IMR-90 (cell line): ENCODE results near the gene NHEJ1. TPM values are rescaled to one million over a fixed set of nuclear protein-coding genes. Genes with fewer than 3 reads are reported as not detected.

ENCODE experiments used
- ATAC-seq: fragments of 200-7000 bp; cut with Tn5 transposase; 2 replicates; pipeline ENCODE4 v1.9.1; 2020; ENCODE audit warnings: low read depth, mild to moderate bottlenecking, moderate library complexity
- BruUV-seq: library from RNA; stranded (reverse); fragments of 400-500 nt; replicated peaks from 2 replicates; lab custom pipeline; 2021; lab: Mats Ljungman, UMichigan
- CTCF ChIA-PET: fragments of 300-600 bp; formaldehyde crosslinking; extraction: SDS; loops from one replicate; lab custom pipeline; 2021; ENCODE audit warnings: antibody characterized with exemption; lab: Yijun Ruan, JAX
- POLR2A ChIA-PET: fragments of 300-600 bp; sonication (Branson Sonifier 250); formaldehyde crosslinking; loops from one replicate; lab custom pipeline; 2022; ENCODE audit warnings: antibody characterized with exemption; ENCODE audit not compliant: unreplicated experiment; lab: Charles Lee
- DNase-seq: peaks from one replicate; pipeline ENCODE4 v3.0.0; 2013
- H2AFZ ChIP-seq: replicated peaks from 2 replicates; pipeline ENCODE3; 2013; ENCODE audit warnings: low read length, mild to moderate bottlenecking; ENCODE audit not compliant: poor library complexity
- H2AK5ac ChIP-seq: 2 replicates; pipeline ENCODE4 v1.6.1; 2013; ENCODE audit warnings: low read depth, low read length, inconsistent platforms
- H2AK9ac ChIP-seq: replicated peaks from 2 replicates; pipeline ENCODE3; 2013; ENCODE audit warnings: mild to moderate bottlenecking, low read depth, low read length, moderate library complexity; ENCODE audit not compliant: poor library complexity
- H2BK120ac ChIP-seq: 2 replicates; pipeline ENCODE4 v1.6.1; 2013; ENCODE audit warnings: low read depth, low read length, inconsistent platforms
- H2BK15ac ChIP-seq: 3 replicates; pipeline ENCODE4 v1.6.1; 2013; ENCODE audit warnings: low read depth, low read length, inconsistent platforms
- H2BK20ac ChIP-seq: 2 replicates; pipeline ENCODE4 v1.6.1; 2013; ENCODE audit warnings: low read depth, mild to moderate bottlenecking, inconsistent platforms, low read length, moderate library complexity
- H2BK5ac ChIP-seq: 2 replicates; pipeline ENCODE4 v1.6.1; 2013; ENCODE audit warnings: mild to moderate bottlenecking, low read depth, low read length, inconsistent platforms; ENCODE audit not compliant: poor library complexity, severe bottlenecking
- H3K14ac ChIP-seq: replicated peaks from 2 replicates; pipeline ENCODE4 v1.6.1; 2013; ENCODE audit warnings: low read depth, low read length, inconsistent platforms
- H3K18ac ChIP-seq: 2 replicates; pipeline ENCODE4 v1.6.1; 2013; ENCODE audit warnings: low read depth, low read length, control low read depth
- H3K23ac ChIP-seq: 2 replicates; pipeline ENCODE4 v1.6.1; 2013; ENCODE audit warnings: low read depth, low read length, inconsistent platforms
- H3K27ac ChIP-seq: 2 replicates; pipeline ENCODE4 v1.5.1; 2013; ENCODE audit warnings: mild to moderate bottlenecking, control low read depth, low read length; ENCODE audit not compliant: insufficient read depth
- H3K27me3 ChIP-seq: 2 replicates; pipeline ENCODE4 v1.6.1; 2013; ENCODE audit warnings: low read length; ENCODE audit not compliant: control insufficient read depth, insufficient read depth
- H3K36me3 ChIP-seq: 2 replicates; pipeline ENCODE4 v1.6.1; 2013; ENCODE audit warnings: low read length, mixed read lengths; ENCODE audit not compliant: control insufficient read depth, insufficient read depth
- H3K4ac ChIP-seq: 2 replicates; pipeline ENCODE4 v1.6.1; 2013; ENCODE audit warnings: low read depth, low read length, inconsistent platforms
- H3K4me1 ChIP-seq: 2 replicates; pipeline ENCODE4 v1.6.1; 2013; ENCODE audit warnings: low read length, mixed read lengths; ENCODE audit not compliant: control insufficient read depth, insufficient read depth
- H3K4me2 ChIP-seq: 2 replicates; pipeline ENCODE4 v1.6.1; 2013; ENCODE audit warnings: low read depth, mild to moderate bottlenecking, control low read depth, low read length, moderate library complexity
- H3K4me3 ChIP-seq: 2 replicates; pipeline ENCODE4 v1.5.1; 2013; ENCODE audit warnings: low read depth, mild to moderate bottlenecking, control low read depth, low read length, moderate library complexity; ENCODE audit not compliant: insufficient read depth
- H3K56ac ChIP-seq: 2 replicates; pipeline ENCODE4 v1.6.1; 2013; ENCODE audit warnings: low read length, inconsistent platforms; ENCODE audit not compliant: insufficient read depth; ENCODE audit errors: extremely low read depth
- H3K79me1 ChIP-seq, 2 experiments: 2 replicates each; pipeline ENCODE4 v1.6.1; 2013; ENCODE audit warnings: low read length in 2 of 2, inconsistent platforms in 1 of 2, low read depth in 1 of 2
- H3K9ac ChIP-seq: 2 replicates; pipeline ENCODE4 v1.6.1; 2013; ENCODE audit warnings: low read depth, low read length, control low read depth
- H3K9me1 ChIP-seq: 2 replicates; pipeline ENCODE4 v1.6.1; 2013; ENCODE audit warnings: low read length, inconsistent platforms; ENCODE audit not compliant: insufficient read depth
- H3K9me3 ChIP-seq: 2 replicates; pipeline ENCODE4 v1.6.1; 2013; ENCODE audit warnings: low read length; ENCODE audit not compliant: control insufficient read depth, insufficient read depth
- H4K20me1 ChIP-seq: 2 replicates; pipeline ENCODE4 v1.6.1; 2013; ENCODE audit warnings: low read length, inconsistent platforms; ENCODE audit not compliant: insufficient read depth
- H4K5ac ChIP-seq: 2 replicates; pipeline ENCODE4 v1.6.1; 2013; ENCODE audit warnings: mild to moderate bottlenecking, low read depth, low read length, control low read depth
- H4K8ac ChIP-seq, 2 experiments: 2 replicates each; pipeline ENCODE4 v1.6.1; 2013; ENCODE audit warnings: low read depth in 2 of 2, low read length in 2 of 2, control low read depth in 1 of 2, inconsistent platforms in 1 of 2
- H4K91ac ChIP-seq: 2 replicates; pipeline ENCODE4 v1.6.1; 2013; ENCODE audit warnings: low read depth, low read length, inconsistent platforms; ENCODE audit not compliant: insufficient read depth
- MAFK ChIP-seq: IDR thresholded peaks from 2 replicates; pipeline ENCODE4 v1.6.1; 2012; ENCODE audit warnings: low read depth, low read length, improper control_type of control experiment
- MAZ ChIP-seq: IDR thresholded peaks from 2 replicates; pipeline ENCODE4 v1.6.1; 2012; ENCODE audit warnings: low read depth, mild to moderate bottlenecking, low read length, improper control_type of control experiment, moderate library complexity, borderline replicate concordance
- MXI1 ChIP-seq: IDR thresholded peaks from 2 replicates; pipeline ENCODE4 v1.6.1; 2012; ENCODE audit warnings: low read depth, mild to moderate bottlenecking, low read length, moderate library complexity, borderline replicate concordance
- POLR2A ChIP-seq: IDR thresholded peaks from 2 replicates; pipeline ENCODE4 v1.6.1; 2012; ENCODE audit warnings: mild to moderate bottlenecking, low read depth, low read length
- WGBS, 2 experiments: methylation state at CpG; one replicate each; pipeline versions ENCODE4 v1.1.5 to v1.1.7; 2013; ENCODE audit warnings: missing lambda C conversion rate in 2 of 2; ENCODE audit not compliant: insufficient read length in 1 of 2; ENCODE audit errors: extremely low coverage in 2 of 2; 5-methylcytosine and 5-hydroxymethylcytosine counted together
- dilution Hi-C: fragments of 300-500 bp; cut with HindIII; formaldehyde crosslinking; loops from one replicate; pipeline ENCODE4 v1.14.3; 2018; ENCODE audit warnings: low sequenced_read_pairs; ENCODE audit not compliant: unreplicated experiment
- in situ Hi-C: fragments of 300-500 bp; cut with MboI; formaldehyde crosslinking; loops from 3 replicates; pipeline ENCODE4 v1.14.3; 2019; ENCODE audit warnings: low sequenced_read_pairs, inconsistent platforms, mixed read lengths
- intact Hi-C: fragments of 100-400 bp; cut with micrococcal nuclease; formaldehyde crosslinking; loops from 2 replicates; pipeline ENCODE4 v1.10.0; 2022
- polyA plus RNA-seq, 3 experiments: library from polyadenylated mRNA; depleted of rRNA; stranded (reverse); fragments of >200 nt; gene quantifications; 2 replicates each; pipeline ENCODE4 v1.2.3, GENCODE V29; 2012; ENCODE audit warnings: low replicate concordance in 1 of 3
- total RNA-seq: library from RNA; depleted of rRNA; stranded (reverse); fragments of >200 nt; gene quantifications from 2 replicates; pipeline ENCODE4 v1.2.3, GENCODE V29; 2012
- TF ChIP-seq, protein P1 (sequence below): fragments of 150-350 bp; IDR thresholded peaks from 2 replicates; pipeline ENCODE4 v1.6.1; 2016; ENCODE audit warnings: low read depth, mild to moderate bottlenecking, low read length, moderate library complexity, borderline replicate concordance

NHEJ1 gene
- total and polyA plus RNA-seq, 2 of the 4 experiments (the other 2 are of a cell fraction): 12.5 to 23.1 TPM

DNA sequence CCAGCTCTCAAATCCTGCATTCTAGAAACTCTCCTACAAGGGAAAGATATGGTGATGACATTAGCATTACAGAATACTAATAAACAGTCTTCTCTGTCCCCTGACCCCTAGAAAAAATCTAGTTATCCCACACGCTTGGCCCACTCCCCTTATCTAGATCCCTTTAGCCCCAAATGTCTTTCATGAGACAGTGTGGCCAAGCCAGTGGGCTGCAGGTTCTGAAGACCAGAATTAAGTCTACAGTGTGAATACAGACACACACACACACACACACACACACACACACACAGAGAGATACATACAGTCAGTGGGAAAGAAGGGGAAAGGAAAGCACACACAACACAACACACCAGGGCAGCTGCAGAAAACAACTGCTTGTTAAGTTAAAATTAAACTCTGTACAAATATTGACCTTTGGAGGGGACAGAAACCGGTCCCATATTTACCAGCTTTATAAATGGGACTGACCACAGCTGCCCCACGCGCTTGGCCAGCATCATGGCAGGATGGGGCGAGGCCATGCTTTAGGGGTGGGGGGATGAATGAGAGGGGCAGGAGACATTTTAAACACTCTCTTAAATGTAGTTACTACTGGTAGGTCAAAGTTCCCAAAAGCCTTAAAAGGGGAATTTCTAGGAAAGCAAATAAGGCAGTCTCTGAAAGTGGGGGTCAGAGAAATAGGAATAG is 49.1 kb downstream of the NHEJ1 start:
- dilution Hi-C loops (no loop called here), intact Hi-C loops (no loop called here), in situ Hi-C loops (no loop called here)
- H3K36me3 ChIP-seq: no peaks in the 10 kb centered on the region; the same call in 1 of the 2 replicates
- no TSS peak for BruUV-seq
- H4K8ac ChIP-seq: no peak overlapping the region
- H3K79me1 ChIP-seq: no peaks in the 10 kb centered on the region
- no peaks in the 10 kb centered on the region for H3K9me3 ChIP-seq
- H3K23ac ChIP-seq: no peak overlapping the region
- H2BK15ac ChIP-seq: no peak overlapping the region
- no peak overlapping the region for H3K4ac ChIP-seq
- DNase-seq (no peak), ATAC-seq (no peak)
- no peak overlapping the region for H4K5ac ChIP-seq
- no peaks in the 10 kb centered on the region for H3K27me3 ChIP-seq
- no peak overlapping the region for H2BK5ac ChIP-seq
- H3K14ac ChIP-seq: no peak overlapping the region
- no peaks in the 10 kb centered on the region for H3K4me1 ChIP-seq
- H3K18ac ChIP-seq: no peak overlapping the region
- H2BK20ac ChIP-seq: no peak overlapping the region
- TF ChIP-seq MAFK (no peak), MXI1 (no peak), MAZ (no peak), POLR2A (no peak)
- TF ChIP-seq, protein P1, sequence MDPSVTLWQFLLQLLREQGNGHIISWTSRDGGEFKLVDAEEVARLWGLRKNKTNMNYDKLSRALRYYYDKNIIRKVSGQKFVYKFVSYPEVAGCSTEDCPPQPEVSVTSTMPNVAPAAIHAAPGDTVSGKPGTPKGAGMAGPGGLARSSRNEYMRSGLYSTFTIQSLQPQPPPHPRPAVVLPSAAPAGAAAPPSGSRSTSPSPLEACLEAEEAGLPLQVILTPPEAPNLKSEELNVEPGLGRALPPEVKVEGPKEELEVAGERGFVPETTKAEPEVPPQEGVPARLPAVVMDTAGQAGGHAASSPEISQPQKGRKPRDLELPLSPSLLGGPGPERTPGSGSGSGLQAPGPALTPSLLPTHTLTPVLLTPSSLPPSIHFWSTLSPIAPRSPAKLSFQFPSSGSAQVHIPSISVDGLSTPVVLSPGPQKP: no peak
- no peak overlapping the region for H2AK5ac ChIP-seq
- H2AK9ac ChIP-seq: no peak overlapping the region
- ChIA-PET POLR2A (no interaction called here), CTCF (interaction anchor here (0.6 to 1.0 kb wide), 2 partner anchors 17 to 58 kb away, joined by 3 to 4 read pairs; no protein-coding TSS in a partner anchor)
- no peak overlapping the region for H2BK120ac ChIP-seq
- no peak overlapping the region for H3K27ac ChIP-seq
- no peaks in the 10 kb centered on the region; the same call in 1 of the 2 replicates for H3K9me1 ChIP-seq
- no peaks in the 10 kb centered on the region for H4K20me1 ChIP-seq
- H3K9ac ChIP-seq: no peak overlapping the region
- WGBS, 2 experiments: 100% methylated on average over 1 of the region's 5 CpGs; no CpG with 5 or more reads in 1 of the 2 experiments
- H3K56ac ChIP-seq: no peak overlapping the region
- no peak overlapping the region for H2AFZ ChIP-seq
- H4K91ac ChIP-seq: no peak overlapping the region
- H3K4me2 ChIP-seq: no peak overlapping the region
- no peak overlapping the region for H3K4me3 ChIP-seq
